H9 (cell line): Measurements from ENCODE around the gene OSGIN1. TPM values are rescaled to one million over a fixed set of nuclear protein-coding genes. Genes with fewer than 3 reads are reported as not detected.

Experiments used
- DNase-seq: peaks from one replicate; pipeline ENCODE4 v3.0.0-alpha.2; 2017
- H2AFZ ChIP-seq: one replicate; pipeline ENCODE4 v1.6.1; 2013; ENCODE audit warnings: mild to moderate bottlenecking, low read length, control low read depth, moderate library complexity
- H2AK5ac ChIP-seq: 2 replicates; pipeline ENCODE4 v1.6.1; 2013; ENCODE audit warnings: low read length, control low read depth, mixed read lengths; ENCODE audit not compliant: insufficient read length
- H2BK120ac ChIP-seq: one replicate; pipeline ENCODE4 v1.6.1; 2013; ENCODE audit warnings: low read depth, mild to moderate bottlenecking, low read length, control low read depth, inconsistent platforms; ENCODE audit not compliant: poor library complexity, severe bottlenecking
- H2BK12ac ChIP-seq: 2 replicates; pipeline ENCODE4 v1.6.1; 2013; ENCODE audit warnings: low read length, control low read depth, mixed read lengths, low read depth; ENCODE audit not compliant: insufficient read length
- H2BK15ac ChIP-seq: 2 replicates; pipeline ENCODE4 v1.6.1; 2013; ENCODE audit warnings: low read depth, low read length, control low read depth
- H2BK20ac ChIP-seq: one replicate; pipeline ENCODE4 v1.6.1; 2013; ENCODE audit warnings: low read depth, mild to moderate bottlenecking, low read length, control low read depth, inconsistent platforms; ENCODE audit not compliant: poor library complexity, severe bottlenecking
- H2BK5ac ChIP-seq: 2 replicates; pipeline ENCODE4 v1.6.1; 2013; ENCODE audit warnings: low read length, control low read depth, mixed read lengths; ENCODE audit not compliant: insufficient read length
- H3K14ac ChIP-seq: 2 replicates; pipeline ENCODE4 v1.6.1; 2013; ENCODE audit warnings: low read length, control low read depth; ENCODE audit not compliant: insufficient read depth
- H3K18ac ChIP-seq: 2 replicates; pipeline ENCODE4 v1.6.1; 2013; ENCODE audit warnings: low read depth, mild to moderate bottlenecking, mixed read lengths, low read length, control low read depth; ENCODE audit not compliant: insufficient read length
- H3K23ac ChIP-seq: 2 replicates; pipeline ENCODE4 v1.6.1; 2013; ENCODE audit warnings: low read length, control low read depth, mixed read lengths, low read depth; ENCODE audit not compliant: insufficient read length
- H3K23me2 ChIP-seq: 2 replicates; pipeline ENCODE4 v1.6.1; 2013; ENCODE audit warnings: low read depth, mild to moderate bottlenecking, mixed read lengths, low read length, control low read depth; ENCODE audit not compliant: insufficient read length, poor library complexity, severe bottlenecking
- H3K27ac ChIP-seq: 2 replicates; pipeline ENCODE4 v1.5.1; 2013; ENCODE audit warnings: low read length, control low read depth, mixed read lengths, low read depth; ENCODE audit not compliant: insufficient read length
- H3K27me3 ChIP-seq: 2 replicates; pipeline ENCODE4 v1.6.1; 2013; ENCODE audit warnings: low read length, control low read depth, inconsistent platforms; ENCODE audit not compliant: insufficient read depth
- H3K4ac ChIP-seq: 2 replicates; pipeline ENCODE4 v1.6.1; 2013; ENCODE audit warnings: low read depth, mild to moderate bottlenecking, control low read depth, inconsistent platforms, low read length, moderate library complexity
- H3K4me1 ChIP-seq: 2 replicates; pipeline ENCODE4 v1.6.1; 2013; ENCODE audit warnings: low read length, control low read depth, inconsistent platforms; ENCODE audit not compliant: insufficient read depth
- H3K4me2 ChIP-seq: 2 replicates; pipeline ENCODE4 v1.6.1; 2013; ENCODE audit warnings: low read length, control low read depth, mixed read lengths; ENCODE audit not compliant: insufficient read length, insufficient read depth
- H3K56ac ChIP-seq: 2 replicates; pipeline ENCODE4 v1.6.1; 2013; ENCODE audit warnings: low read depth, mild to moderate bottlenecking, mixed read lengths, low read length, control low read depth; ENCODE audit not compliant: insufficient read length
- H3K79me1 ChIP-seq: 2 replicates; pipeline ENCODE4 v1.6.1; 2013; ENCODE audit warnings: low read depth, mild to moderate bottlenecking, moderate library complexity, low read length, control low read depth, inconsistent platforms; ENCODE audit not compliant: insufficient read depth, poor library complexity, severe bottlenecking
- H3K79me2 ChIP-seq: 2 replicates; pipeline ENCODE4 v1.6.1; 2013; ENCODE audit warnings: low read length, control low read depth, inconsistent platforms; ENCODE audit not compliant: insufficient read depth
- H3K9ac ChIP-seq: 2 replicates; pipeline ENCODE4 v1.6.1; 2013; ENCODE audit warnings: low read length, control low read depth, mixed read lengths; ENCODE audit not compliant: insufficient read length; ENCODE audit errors: extremely low read depth
- H3K9me3 ChIP-seq: one replicate; pipeline ENCODE4 v1.6.1; 2013; ENCODE audit warnings: low read depth, low read length, inconsistent platforms; ENCODE audit not compliant: control insufficient read depth
- H3T11ph ChIP-seq: one replicate; pipeline ENCODE4 v1.6.1; 2013; ENCODE audit warnings: mild to moderate bottlenecking, low read length, control low read depth, inconsistent platforms
- H4K20me1 ChIP-seq: one replicate; pipeline ENCODE4 v1.6.1; 2013; ENCODE audit not compliant: control insufficient read depth, insufficient read length, insufficient read depth
- H4K5ac ChIP-seq: 2 replicates; pipeline ENCODE4 v1.6.1; 2013; ENCODE audit warnings: low read depth, mild to moderate bottlenecking, mixed read lengths, low read length, control low read depth; ENCODE audit not compliant: insufficient read length
- H4K8ac ChIP-seq: replicated peaks from 2 replicates; pipeline ENCODE4 v1.6.1; 2013; ENCODE audit warnings: low read length, control low read depth, mixed read lengths, low read depth; ENCODE audit not compliant: insufficient read length
- H4K91ac ChIP-seq: 2 replicates; pipeline ENCODE4 v1.6.1; 2013; ENCODE audit warnings: low read depth, mild to moderate bottlenecking, moderate library complexity, mixed read lengths, low read length, control low read depth; ENCODE audit not compliant: insufficient read length
- H3K27ac Mint-ChIP-seq, 3 experiments: 2 replicates in 2 of 3; 3 replicates in 1 of 3; pipeline ENCODE4 v1.8.0; 2020 to 2021; ENCODE audit warnings: mixed read lengths in 3 of 3, mild to moderate bottlenecking in 1 of 3, moderate library complexity in 1 of 3
- H3K27me3 Mint-ChIP-seq: 2 replicates; pipeline ENCODE4 v1.8.0; 2021; ENCODE audit warnings: low read depth, mild to moderate bottlenecking, moderate library complexity, mixed read lengths
- H3K36me3 Mint-ChIP-seq, 3 experiments: 2 replicates in 2 of 3; 3 replicates in 1 of 3; pipeline ENCODE4 v1.8.0; 2020 to 2021; ENCODE audit warnings: low read depth in 3 of 3, mixed read lengths in 3 of 3; ENCODE audit not compliant: insufficient read depth in 1 of 3
- H3K4me1 Mint-ChIP-seq, 2 experiments: 2 replicates each; pipeline ENCODE4 v1.8.0; 2020; ENCODE audit warnings: mixed read lengths in 2 of 2
- H3K4me3 Mint-ChIP-seq, 2 experiments: 2 replicates in 1 of 2; 3 replicates in 1 of 2; pipeline ENCODE4 v1.8.0; 2020 to 2021; ENCODE audit warnings: mild to moderate bottlenecking in 2 of 2, mixed read lengths in 2 of 2, moderate library complexity in 1 of 2
- H3K9me3 Mint-ChIP-seq, 2 experiments: 2 replicates in 1 of 2; 3 replicates in 1 of 2; pipeline ENCODE4 v1.8.0; 2020; ENCODE audit warnings: mild to moderate bottlenecking in 2 of 2, mixed read lengths in 2 of 2, moderate library complexity in 1 of 2
- CTCF ChIP-seq: fragments of 200-600 bp; sonication (generic); conservative IDR thresholded peaks from 3 replicates; pipeline ENCODE4 v1.8.0; 2021; ENCODE audit warnings: antibody characterized with exemption, mild to moderate bottlenecking
- WGBS: extraction: QIAGEN DNeasy Blood & Tissue Kit; methylation state at CpG from one replicate; pipeline ENCODE4 v1.1.7; 2013; ENCODE audit warnings: missing lambda C conversion rate, low lambda C conversion rate, mixed read lengths; ENCODE audit not compliant: insufficient read length; ENCODE audit errors: extremely low coverage; 5-methylcytosine and 5-hydroxymethylcytosine counted together
- total RNA-seq: library from RNA; stranded (reverse); gene quantifications from 2 replicates; pipeline ENCODE4 v1.2.1, GENCODE V29; 2021

OSGIN1 gene
- total RNA-seq, 1 experiment from 2014 or later = 0.63 TPM

GRCh38 chr16:83926726-83927397, 26.2 kb upstream of the OSGIN1 start:
- H2BK120ac ChIP-seq = no peak overlapping the region
- H4K91ac ChIP-seq = no peak overlapping the region
- Mint-ChIP-seq H3K27ac (peak overlapping the region; percentile 32 to 98 (median 95); a peak in 5 of 7 replicates), H3K36me3 (peaks cover 2 to 10% (median 5%) of the 10 kb centered on the region in 3 experiments; a peak in 6 of 7 replicates), H3K9me3 (no peaks in the 10 kb centered on the region), H3K4me1 (peaks cover 16 to 30% of the 10 kb centered on the region in 2 experiments), H3K4me3 (peak overlapping the region; percentile 62 to 79), H3K27me3 (peaks cover 2% of the 10 kb centered on the region; the same call in 1 of the 2 replicates)
- no peak overlapping the region for H3K14ac ChIP-seq
- H3K9me3 ChIP-seq = no peaks in the 10 kb centered on the region
- H3K23me2 ChIP-seq = peaks cover 4% of the 10 kb centered on the region
- H3T11ph ChIP-seq = no peak overlapping the region
- no peaks in the 10 kb centered on the region for H3K27me3 ChIP-seq
- no peaks in the 10 kb centered on the region for H3K79me2 ChIP-seq
- H4K5ac ChIP-seq = no peak overlapping the region
- H3K27ac ChIP-seq = no peak overlapping the region
- H3K4me2 ChIP-seq = peak overlapping the region; percentile 73
- H2AFZ ChIP-seq = no peak overlapping the region
- H3K4me1 ChIP-seq = no peaks in the 10 kb centered on the region
- no peaks in the 10 kb centered on the region for H3K79me1 ChIP-seq
- H2BK15ac ChIP-seq = no peak overlapping the region
- no peaks in the 10 kb centered on the region for H4K20me1 ChIP-seq
- no peak overlapping the region for H3K4ac ChIP-seq
- no peak overlapping the region for H2BK5ac ChIP-seq
- H4K8ac ChIP-seq = no peak overlapping the region
- peak; percentile 94 for DNase-seq
- no peak overlapping the region for H3K56ac ChIP-seq
- H3K9ac ChIP-seq = peak overlapping the region; percentile 26
- TF ChIP-seq CTCF = peak; percentile 99
- no peak overlapping the region for H3K23ac ChIP-seq
- peak overlapping the region; percentile 68 for H3K18ac ChIP-seq
- H2BK20ac ChIP-seq = no peak overlapping the region
- no peak overlapping the region for H2AK5ac ChIP-seq
- no CpG with 5 or more reads among the region's 35 CpGs for WGBS
- H2BK12ac ChIP-seq = no peak overlapping the region
